ENCODE measurements around the gene DAPK2.

- TF ChIP-seq CTCF (IDR thresholded peaks at IDR 0.05 in 4 of 5, conservative IDR thresholded peaks at IDR 0.05 in 1 of 5) (no peak), POLR2A (IDR thresholded peaks at IDR 0.05) (no peak)
These were observed 104.4 kb downstream of the DAPK2 start for GRCh38 chr15:63941698-63942465.
